Small intestine (tissue), 7 donors: ENCODE results near the gene PDPN. TPM values are rescaled to one million over a fixed set of nuclear protein-coding genes. Genes with fewer than 3 reads are reported as not detected.
A peak's percentile ranks its signal among the peaks of the same experiment; 100 is the strongest.

Source experiments
- DNase-seq, 2 donors: peaks; one replicate each; pipeline versions ENCODE4 v3.0.0 to v3.0.0-alpha.2; 2013
- FAIRE-seq: peaks from 2 replicates; lab custom pipeline; 2012; peaks lifted over from hg19 to GRCh38; lab: Jason Lieb, UNC
- H3K27ac ChIP-seq, 3 donors: one replicate each; pipeline ENCODE4 v1.5.1; 2013; ENCODE audit warnings: low read length in 2 of 3, mild to moderate bottlenecking in 2 of 3, control low read depth in 1 of 3, inconsistent platforms in 1 of 3, low read depth in 1 of 3, moderate library complexity in 1 of 3
- H3K27me3 ChIP-seq, 3 donors: one replicate each; pipeline ENCODE4 v1.6.1; 2013; ENCODE audit warnings: low read length in 3 of 3, inconsistent platforms in 1 of 3; ENCODE audit not compliant: control insufficient read depth in 3 of 3, insufficient read depth in 3 of 3
- H3K36me3 ChIP-seq, 3 donors: one replicate each; pipeline ENCODE4 v1.6.1; 2013; ENCODE audit warnings: low read length in 3 of 3, inconsistent platforms in 1 of 3, low read depth in 1 of 3, mild to moderate bottlenecking in 1 of 3, moderate library complexity in 1 of 3; ENCODE audit not compliant: control insufficient read depth in 3 of 3, insufficient read depth in 2 of 3
- H3K4me1 ChIP-seq, 3 donors: one replicate each; pipeline ENCODE4 v1.6.1; 2013; ENCODE audit warnings: low read length in 2 of 3, inconsistent platforms in 1 of 3, low read depth in 1 of 3, mild to moderate bottlenecking in 1 of 3, moderate library complexity in 1 of 3; ENCODE audit not compliant: control insufficient read depth in 3 of 3, insufficient read depth in 2 of 3
- H3K4me3 ChIP-seq, 3 donors: one replicate each; pipeline ENCODE4 v1.5.1; 2013; ENCODE audit warnings: low read length in 3 of 3, control low read depth in 1 of 3, inconsistent platforms in 1 of 3, low read depth in 1 of 3, mild to moderate bottlenecking in 1 of 3, moderate library complexity in 1 of 3
- H3K9me3 ChIP-seq, 2 donors: one replicate each; pipeline ENCODE4 v1.6.1; 2013; ENCODE audit warnings: low read depth in 1 of 2, low read length in 1 of 2; ENCODE audit not compliant: control insufficient read depth in 2 of 2, insufficient read depth in 1 of 2
- WGBS, 3 donors: extraction: QIAGEN DNeasy Blood & Tissue Kit; methylation state at CpG; one replicate each; pipeline ENCODE4 v1.1.7; 2013; 5-methylcytosine and 5-hydroxymethylcytosine counted together
- polyA plus RNA-seq, 4 donors: library from polyadenylated mRNA; stranded (reverse) in 3 of 4; unstranded in 1 of 4; fragments of 200-250 nt in 3 of 4; fragments of 120-200 nt in 1 of 4; gene quantifications; one replicate each; pipeline versions ENCODE4 v1.2.1 to v1.2.3, GENCODE V29; 2013
- donor health status: healthy with polysubstance abuse.
- donor health status: control.
- donor health status: control.
- donor health status: Bipolar disorder and iron deficiency.
- donor health status: healthy.

The PDPN gene
- polyA plus RNA-seq, 4 donors, result 0.89 to 18.7 (median 3.5) TPM

GRCh38 chr1:13543451-13544220 lies 40.0 kb upstream of the PDPN start:
- no peak overlapping the region for H3K4me3 ChIP-seq
- FAIRE-seq (no peak), DNase-seq (peak; percentile 4 to 17)
- no peaks in the 10 kb centered on the region for H3K27me3 ChIP-seq
- H3K9me3 ChIP-seq, result no peaks in the 10 kb centered on the region
- no peaks in the 10 kb centered on the region for H3K4me1 ChIP-seq
- 44 to 57% (median 49%) methylated on average over 20 of the region's 20 CpGs for WGBS, 3 donors
- H3K36me3 ChIP-seq, result no peaks in the 10 kb centered on the region
- H3K27ac ChIP-seq, result no peak overlapping the region

GRCh38 chr1:13544221-13544556 lies 39.4 kb upstream of the PDPN start:
- no peak overlapping the region for H3K27ac ChIP-seq
- FAIRE-seq, result no peak
- no peak for DNase-seq
- H3K36me3 ChIP-seq, result no peaks in the 10 kb centered on the region
- H3K27me3 ChIP-seq, result no peaks in the 10 kb centered on the region
- WGBS, 3 donors, result 62 to 77% (median 68%) methylated on average over 5 of the region's 5 CpGs
- H3K4me1 ChIP-seq, result no peaks in the 10 kb centered on the region
- H3K9me3 ChIP-seq, result no peaks in the 10 kb centered on the region
- no peak overlapping the region for H3K4me3 ChIP-seq

- FAIRE-seq, result no peak
- no peak for DNase-seq
- no peaks in the 10 kb centered on the region for H3K27me3 ChIP-seq
Observed at GRCh38 chr1:13546791-13547190, 36.8 kb upstream of the PDPN start.

GRCh38 chr1:13548281-13548680 lies 35.4 kb upstream of the PDPN start:
- 83 to 87% (median 85%) methylated on average over 6 of the region's 6 CpGs for WGBS, 3 donors
- FAIRE-seq (no peak), DNase-seq (no peak)
- no peaks in the 10 kb centered on the region for H3K4me1 ChIP-seq
- H3K27me3 ChIP-seq, result no peaks in the 10 kb centered on the region
- H3K36me3 ChIP-seq, result no peaks in the 10 kb centered on the region
- H3K4me3 ChIP-seq, result no peak overlapping the region
- H3K27ac ChIP-seq, result no peak overlapping the region
- no peaks in the 10 kb centered on the region for H3K9me3 ChIP-seq

More at GRCh38 chr1:13546791-13547190, 36.8 kb upstream of the PDPN start:
- 31 to 51% (median 32%) methylated on average over 3 of the region's 3 CpGs for WGBS, 3 donors
- H3K36me3 ChIP-seq, result no peaks in the 10 kb centered on the region
- no peaks in the 10 kb centered on the region for H3K9me3 ChIP-seq
- no peaks in the 10 kb centered on the region for H3K4me1 ChIP-seq
- H3K4me3 ChIP-seq, result no peak overlapping the region
- H3K27ac ChIP-seq, result no peak overlapping the region

GRCh38 chr1:13549021-13549420 lies 34.6 kb upstream of the PDPN start:
- WGBS, 3 donors, result 80 to 83% (median 82%) methylated on average over 6 of the region's 6 CpGs
- no peaks in the 10 kb centered on the region for H3K9me3 ChIP-seq
- DNase-seq, result no peak
- H3K4me1 ChIP-seq, result no peaks in the 10 kb centered on the region
- FAIRE-seq, result no peak
- no peaks in the 10 kb centered on the region for H3K36me3 ChIP-seq
- no peak overlapping the region for H3K4me3 ChIP-seq
- H3K27me3 ChIP-seq, result no peaks in the 10 kb centered on the region
- no peak overlapping the region for H3K27ac ChIP-seq

- Histone ChIP-seq H3K4me1 (no peaks in the 10 kb centered on the region), H3K27me3 (no peaks in the 10 kb centered on the region), H3K9me3 (no peaks in the 10 kb centered on the region), H3K36me3 (no peaks in the 10 kb centered on the region), H3K4me3 (no peak overlapping the region), H3K27ac (no peak overlapping the region)
- no peak for FAIRE-seq
- 53 to 66% (median 54%) methylated on average over 3 of the region's 3 CpGs for WGBS, 3 donors
- no peak for DNase-seq
Observed at GRCh38 chr1:13549521-13549920, 34.1 kb upstream of the PDPN start.

GRCh38 chr1:13550663-13551062 lies 33.0 kb upstream of the PDPN start:
- H3K27ac ChIP-seq, result no peak overlapping the region
- no peaks in the 10 kb centered on the region for H3K9me3 ChIP-seq
- H3K4me3 ChIP-seq, result no peak overlapping the region
- no peaks in the 10 kb centered on the region for H3K36me3 ChIP-seq
- no peak for DNase-seq
- H3K4me1 ChIP-seq, result no peaks in the 10 kb centered on the region
- H3K27me3 ChIP-seq, result no peaks in the 10 kb centered on the region
- no peak for FAIRE-seq
- 61 to 66% (median 65%) methylated on average over 4 of the region's 4 CpGs for WGBS, 3 donors

- 94 to 98% (median 96%) methylated on average over 27 to 28 of the region's 28 CpGs for WGBS, 3 donors
- no peaks in the 10 kb centered on the region for H3K9me3 ChIP-seq
- DNase-seq (no peak), FAIRE-seq (no peak)
- no peaks in the 10 kb centered on the region for H3K27me3 ChIP-seq
- no peaks in the 10 kb centered on the region for H3K4me1 ChIP-seq
- no peaks in the 10 kb centered on the region for H3K36me3 ChIP-seq
- H3K27ac ChIP-seq, result no peak overlapping the region
- H3K4me3 ChIP-seq, result no peak overlapping the region
Observed at GRCh38 chr1:13554798-13555197, 28.8 kb upstream of the PDPN start.
